ENCODE results near the gene LYST.
"Not testable (repeated sequence)": the region's sequence is repeated elsewhere in the genome, so short reads cannot be mapped to it uniquely, and the experiment has no call there.

LYST gene

GRCh38 chr1:235648407-235648907 lies 218.2 kb downstream of the LYST start:
- Histone ChIP-seq H3K4me2 (ENCODE audit: low read length) (no peak overlapping the region), H3K9ac (ENCODE audit: low read length) (no peak overlapping the region), H3K36me3 (ENCODE audit: insufficient read depth, low read length) (no peaks in the 10 kb centered on the region), H3K9me2 (ENCODE audit: low read depth, low read length) (no peaks in the 10 kb centered on the region), H3K9me3 (ENCODE audit: low read length) (no peaks in the 10 kb centered on the region), H3K4me3 (ENCODE audit: low read depth, low read length, poor library complexity, severe bottlenecking) (no peak overlapping the region), H2AFZ (ENCODE audit: low read length) (no peak overlapping the region), H3K79me2 (ENCODE audit: insufficient read depth, low read length) (no peaks in the 10 kb centered on the region), H3K27me3 (ENCODE audit: insufficient read depth, low read length) (no peaks in the 10 kb centered on the region), H3K27ac (ENCODE audit: low read depth, low read length, poor library complexity, severe bottlenecking) (no peak overlapping the region), H4K20me1 (ENCODE audit: insufficient read depth, low read length) (no peaks in the 10 kb centered on the region), H3K4me1 (ENCODE audit: insufficient read depth, low read length, severe bottlenecking) (no peaks in the 10 kb centered on the region), H3F3A (ENCODE audit: insufficient read depth, low read length) (no peaks in the 10 kb centered on the region)
- TF ChIP-seq CTCF (IDR thresholded peaks at IDR 0.05; ENCODE audit: low read length): no peak
- no peak for TF ChIP-seq EZH2 (IDR thresholded peaks at IDR 0.05; ENCODE audit: borderline replicate concordance, low read length)

- H3F3A ChIP-seq (ENCODE audit: insufficient read depth, low read length): not testable (repeated sequence)
Measured at GRCh38 chr1:235647537-235647936, 219.2 kb downstream of the LYST start.

GRCh38 chr1:235646463-235646862 lies 220.2 kb downstream of the LYST start:
- Histone ChIP-seq H3K36me3 (ENCODE audit: insufficient read depth, low read length) (no peaks in the 10 kb centered on the region), H3K9me2 (ENCODE audit: low read depth, low read length) (no peaks in the 10 kb centered on the region), H3K27me3 (ENCODE audit: insufficient read depth, low read length) (no peaks in the 10 kb centered on the region), H3K4me3 (ENCODE audit: low read depth, low read length, poor library complexity, severe bottlenecking) (no peak overlapping the region), H3K4me2 (ENCODE audit: low read length) (no peak overlapping the region), H3F3A (ENCODE audit: insufficient read depth, low read length) (no peaks in the 10 kb centered on the region), H3K9ac (ENCODE audit: low read length) (no peak overlapping the region), H3K9me3 (ENCODE audit: low read length) (no peaks in the 10 kb centered on the region), H3K27ac (ENCODE audit: low read depth, low read length, poor library complexity, severe bottlenecking) (no peak overlapping the region), H2AFZ (ENCODE audit: low read length) (no peak overlapping the region), H3K4me1 (ENCODE audit: insufficient read depth, low read length, severe bottlenecking) (peaks cover 15% of the 10 kb centered on the region), H4K20me1 (ENCODE audit: insufficient read depth, low read length) (no peaks in the 10 kb centered on the region), H3K79me2 (ENCODE audit: insufficient read depth, low read length) (no peaks in the 10 kb centered on the region)
- TF ChIP-seq EZH2 (IDR thresholded peaks at IDR 0.05; ENCODE audit: borderline replicate concordance, low read length) (no peak), CTCF (IDR thresholded peaks at IDR 0.05; ENCODE audit: low read length) (no peak)

More at GRCh38 chr1:235647537-235647936, 219.2 kb downstream of the LYST start:
- H3K4me1 ChIP-seq (ENCODE audit: insufficient read depth, low read length, severe bottlenecking); H3K4me3 ChIP-seq (ENCODE audit: low read depth, low read length, poor library complexity, severe bottlenecking); H3K9me2 ChIP-seq (ENCODE audit: low read depth, low read length); H3K79me2 ChIP-seq (ENCODE audit: insufficient read depth, low read length); H3K27ac ChIP-seq (ENCODE audit: low read depth, low read length, poor library complexity, severe bottlenecking); H3K27me3 ChIP-seq (ENCODE audit: insufficient read depth, low read length); H3K9ac ChIP-seq (ENCODE audit: low read length); H3K9me3 ChIP-seq (ENCODE audit: low read length); H4K20me1 ChIP-seq (ENCODE audit: insufficient read depth, low read length); H3K36me3 ChIP-seq (ENCODE audit: insufficient read depth, low read length); H2AFZ ChIP-seq (ENCODE audit: low read length); H3K4me2 ChIP-seq (ENCODE audit: low read length): not testable (repeated sequence)

- H3K79me2 ChIP-seq (ENCODE audit: insufficient read depth, low read length): no peaks in the 10 kb centered on the region
- no peak overlapping the region for H3K27ac ChIP-seq (ENCODE audit: low read depth, low read length, poor library complexity, severe bottlenecking)
- TF ChIP-seq CTCF (IDR thresholded peaks at IDR 0.05; ENCODE audit: low read length) (no peak), EZH2 (IDR thresholded peaks at IDR 0.05; ENCODE audit: borderline replicate concordance, low read length) (no peak)
- H2AFZ ChIP-seq (ENCODE audit: low read length): no peak overlapping the region
- no peaks in the 10 kb centered on the region for H3F3A ChIP-seq (ENCODE audit: insufficient read depth, low read length)
- H3K9me3 ChIP-seq (ENCODE audit: low read length): no peaks in the 10 kb centered on the region
- peaks cover 15% of the 10 kb centered on the region for H3K4me1 ChIP-seq (ENCODE audit: insufficient read depth, low read length, severe bottlenecking)
- H3K9ac ChIP-seq (ENCODE audit: low read length): no peak overlapping the region
- H3K4me3 ChIP-seq (ENCODE audit: low read depth, low read length, poor library complexity, severe bottlenecking): no peak overlapping the region
- H3K4me2 ChIP-seq (ENCODE audit: low read length): no peak overlapping the region
- H4K20me1 ChIP-seq (ENCODE audit: insufficient read depth, low read length): no peaks in the 10 kb centered on the region
- H3K9me2 ChIP-seq (ENCODE audit: low read depth, low read length): no peaks in the 10 kb centered on the region
- H3K27me3 ChIP-seq (ENCODE audit: insufficient read depth, low read length): no peaks in the 10 kb centered on the region
- H3K36me3 ChIP-seq (ENCODE audit: insufficient read depth, low read length): no peaks in the 10 kb centered on the region
Measured at GRCh38 chr1:235644693-235645305, 221.9 kb downstream of the LYST start.

Data from OCI-LY1 (cell line).